GM10248 (cell line): ENCODE measurements around the gene YPEL5.
"Not testable (repeated sequence)": the region's sequence is repeated elsewhere in the genome, so short reads cannot be mapped to it uniquely, and the experiment has no call there.

Experiments used
- CTCF ChIA-PET: fragments of 300-600 bp; sonication (Branson Sonifier 250); formaldehyde crosslinking; extraction: SDS; loops from one replicate; lab custom pipeline; 2021; ENCODE audit warnings: antibody characterized with exemption; lab: Yijun Ruan, JAX
- POLR2A ChIA-PET: fragments of 350-650 bp; sonication (Branson Sonifier 250); formaldehyde crosslinking; extraction: SDS; loops from one replicate; lab custom pipeline; 2020; ENCODE audit warnings: antibody characterized with exemption; lab: Yijun Ruan, JAX
- DNase-seq: peaks from one replicate; pipeline ENCODE4 v3.0.0; 2012; ENCODE audit errors: extremely low spot score
- TF ChIP-seq, protein P1 (sequence below): IDR thresholded peaks from 2 replicates; pipeline ENCODE4 v1.5.1; 2012; ENCODE audit warnings: mild to moderate bottlenecking, low read depth; ENCODE audit errors: extremely low read depth, missing control alignments, control extremely low read depth

Gene YPEL5

DNA sequence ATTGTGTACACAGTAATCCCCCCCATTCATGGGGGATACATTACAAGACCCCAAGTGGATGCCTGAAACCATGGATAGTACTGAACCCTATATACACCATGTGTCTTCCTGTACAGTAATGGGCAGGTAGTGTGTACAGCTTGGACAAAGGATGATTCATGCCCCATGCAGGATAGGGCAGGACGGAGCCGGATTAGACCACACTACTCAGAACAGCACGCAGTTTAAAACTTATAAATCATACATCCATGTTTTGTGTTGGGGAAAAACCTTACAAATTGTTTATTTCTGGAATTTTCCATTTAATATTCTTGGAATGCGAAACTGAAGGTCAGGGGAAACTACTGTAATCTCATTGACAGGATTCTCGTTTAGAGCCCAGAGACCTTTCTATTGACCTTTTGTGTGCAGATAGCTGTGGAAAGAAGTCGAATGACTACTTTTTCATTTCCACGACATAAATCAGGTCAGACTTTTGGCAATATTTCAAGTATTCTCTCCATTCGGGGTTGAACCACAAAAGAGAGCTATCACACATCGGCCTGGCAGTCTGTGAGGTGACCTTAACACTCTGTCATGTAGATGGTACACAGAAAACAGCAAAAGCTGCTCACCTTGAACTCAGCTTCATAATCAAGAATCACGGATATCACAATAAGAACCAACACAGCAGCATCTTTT, 9.9 kb upstream of the YPEL5 start:
- POLR2A ChIA-PET: no interaction called here
- no peak for DNase-seq
- TF ChIP-seq, protein P1, sequence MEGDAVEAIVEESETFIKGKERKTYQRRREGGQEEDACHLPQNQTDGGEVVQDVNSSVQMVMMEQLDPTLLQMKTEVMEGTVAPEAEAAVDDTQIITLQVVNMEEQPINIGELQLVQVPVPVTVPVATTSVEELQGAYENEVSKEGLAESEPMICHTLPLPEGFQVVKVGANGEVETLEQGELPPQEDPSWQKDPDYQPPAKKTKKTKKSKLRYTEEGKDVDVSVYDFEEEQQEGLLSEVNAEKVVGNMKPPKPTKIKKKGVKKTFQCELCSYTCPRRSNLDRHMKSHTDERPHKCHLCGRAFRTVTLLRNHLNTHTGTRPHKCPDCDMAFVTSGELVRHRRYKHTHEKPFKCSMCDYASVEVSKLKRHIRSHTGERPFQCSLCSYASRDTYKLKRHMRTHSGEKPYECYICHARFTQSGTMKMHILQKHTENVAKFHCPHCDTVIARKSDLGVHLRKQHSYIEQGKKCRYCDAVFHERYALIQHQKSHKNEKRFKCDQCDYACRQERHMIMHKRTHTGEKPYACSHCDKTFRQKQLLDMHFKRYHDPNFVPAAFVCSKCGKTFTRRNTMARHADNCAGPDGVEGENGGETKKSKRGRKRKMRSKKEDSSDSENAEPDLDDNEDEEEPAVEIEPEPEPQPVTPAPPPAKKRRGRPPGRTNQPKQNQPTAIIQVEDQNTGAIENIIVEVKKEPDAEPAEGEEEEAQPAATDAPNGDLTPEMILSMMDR: no peak
- CTCF ChIA-PET: interaction anchor here (2.3 to 7.6 kb wide), 3 partner anchors 11 to 575 kb away, joined by 9 to 47 read pairs (median 16); partner anchors contain the start of gene YPEL5

DNA sequence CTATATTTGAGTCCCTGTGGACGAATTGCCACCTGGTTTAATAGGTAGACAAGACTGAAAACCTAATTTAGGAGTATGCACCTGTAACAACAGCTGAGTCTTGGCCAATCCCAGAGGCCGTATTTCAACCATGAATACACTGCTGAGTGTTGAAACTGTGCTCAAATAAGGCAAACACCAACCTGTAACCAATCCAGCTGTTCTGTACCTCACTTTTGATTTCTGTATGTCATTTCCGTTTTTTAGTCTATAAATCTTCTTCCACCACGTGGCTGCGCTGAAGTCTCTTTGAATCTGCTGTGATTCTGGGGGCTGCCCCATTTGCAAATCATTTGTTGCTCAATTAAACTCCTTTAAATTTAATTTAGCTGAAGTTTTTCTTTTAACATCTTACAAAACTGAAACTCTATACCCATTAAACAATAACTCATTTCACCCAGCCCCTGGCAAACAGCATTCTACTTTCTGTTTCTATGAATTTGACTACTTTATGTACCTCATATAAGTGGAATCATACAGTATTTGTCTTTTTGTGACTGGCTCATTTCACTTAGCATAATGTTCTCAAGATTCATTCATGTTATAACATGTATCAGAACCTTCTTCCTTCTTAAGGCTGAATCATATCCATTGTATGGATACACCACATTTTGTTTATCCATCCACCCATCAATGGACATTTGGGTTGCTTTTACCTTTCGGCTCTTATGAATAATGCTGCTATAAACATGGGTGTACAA, 7.5 kb upstream of the YPEL5 start:
- POLR2A ChIA-PET: no interaction called here
- TF ChIP-seq, protein P1: no peak
- CTCF ChIA-PET: interaction anchor here (2.3 to 7.6 kb wide), 4 partner anchors 9 to 572 kb away, joined by 6 to 47 read pairs (median 12); partner anchors contain the start of gene YPEL5
- no peak for DNase-seq

DNA sequence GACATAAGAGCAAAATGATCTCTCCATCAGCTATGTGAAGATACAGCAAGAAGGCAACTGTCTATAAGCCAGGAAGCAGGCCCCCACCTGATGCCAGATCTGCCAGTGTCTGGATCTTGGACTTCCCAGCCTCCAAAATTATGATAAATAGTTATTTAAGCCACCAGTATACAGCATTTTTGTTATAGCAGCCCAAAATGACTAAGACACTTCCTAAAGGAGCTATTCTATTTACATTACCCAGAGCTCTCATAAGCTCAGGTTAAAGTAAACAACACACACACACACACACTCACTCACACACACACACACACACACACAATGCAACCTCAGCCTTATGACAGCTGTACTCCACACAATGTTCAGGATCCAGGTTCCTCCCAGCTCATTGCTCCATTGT, 5.7 kb upstream of the YPEL5 start:
- TF ChIP-seq, protein P1: no peak
- CTCF ChIA-PET: interaction anchor here (1.2 kb wide), 1 partner anchor 570 kb away, joined by 4 read pairs; no protein-coding TSS in a partner anchor
- POLR2A ChIA-PET: no interaction called here
- DNase-seq: no peak

DNA sequence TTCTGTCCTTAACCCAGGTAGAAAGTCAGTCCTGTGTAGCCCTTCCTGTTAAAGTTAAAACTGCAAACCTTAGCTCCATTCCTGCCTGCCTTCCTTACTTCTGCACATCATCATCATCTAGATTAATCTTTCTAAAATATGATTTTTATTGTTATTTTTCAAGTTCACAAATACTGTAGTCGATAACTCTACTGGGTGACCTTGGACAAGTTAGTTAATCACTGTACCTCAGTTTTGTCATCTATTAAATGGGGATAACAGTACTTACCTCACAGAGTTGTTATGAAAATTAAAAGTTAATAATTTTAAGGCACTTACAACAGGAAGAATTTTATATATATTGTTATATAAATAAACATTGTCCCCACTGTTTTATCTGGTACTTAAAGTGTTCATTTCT, 2.5 kb upstream of the YPEL5 start:
- CTCF ChIA-PET: interaction anchor here (2.7 kb wide), 1 partner anchor 567 kb away, joined by 7 read pairs; no protein-coding TSS in a partner anchor
- DNase-seq: no peak
- TF ChIP-seq, protein P1: no peak
- POLR2A ChIA-PET: no interaction called here

DNA sequence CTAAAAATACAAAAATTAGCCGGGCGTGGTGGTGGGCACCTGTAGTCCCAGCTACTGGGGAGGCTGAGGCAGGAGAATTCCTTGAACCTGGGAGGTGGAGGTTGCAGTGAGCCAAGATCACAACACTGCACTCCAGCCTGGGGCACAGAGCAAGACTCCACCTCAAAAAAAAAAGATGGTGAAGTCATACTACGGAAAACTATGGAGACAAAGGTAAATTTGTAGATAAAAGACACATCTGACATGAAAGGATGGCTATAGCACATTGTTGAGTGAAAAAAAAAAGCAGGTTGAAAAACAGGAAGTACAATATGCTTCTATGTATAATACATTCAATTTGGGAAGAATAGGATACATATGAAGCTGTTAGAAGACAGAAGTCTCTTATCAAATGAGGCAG, 1.9 kb upstream of the YPEL5 start:
- POLR2A ChIA-PET: not testable (repeated sequence)

DNA sequence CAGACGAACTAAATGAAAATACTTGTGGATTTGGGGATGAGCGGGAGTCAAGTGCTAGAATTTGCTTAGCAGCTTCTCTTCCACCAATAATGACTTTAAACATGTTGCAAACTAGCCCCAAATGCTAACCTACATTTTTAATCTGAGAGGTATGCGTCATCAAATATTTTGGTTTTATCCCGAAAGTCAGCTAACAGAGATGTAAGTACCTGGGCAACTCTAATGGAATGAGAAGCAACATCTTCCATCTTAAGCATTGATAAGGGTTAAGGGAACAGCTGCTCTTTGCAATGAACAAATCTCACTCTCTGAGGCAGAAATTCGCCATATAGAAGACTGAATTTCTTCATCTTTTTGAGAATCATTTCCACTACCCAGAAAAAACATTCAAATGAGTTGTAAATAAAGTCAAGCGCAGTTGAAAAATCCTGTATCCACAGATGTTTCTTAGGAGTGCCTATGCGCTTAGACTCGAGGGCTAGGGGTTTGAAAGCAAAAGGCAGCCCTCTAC, 926 bp upstream of the YPEL5 start:
- DNase-seq: no peak
- TF ChIP-seq, protein P1: no peak
- ChIA-PET CTCF (interaction anchor here (0.7 to 8.1 kb wide), 5 partner anchors 10 to 1188 kb away, joined by 3 to 97 read pairs (median 47); no protein-coding TSS in a partner anchor), POLR2A (interaction anchor here (0.6 to 1.3 kb wide), 3 partner anchors 10 to 167 kb away, joined by 3 to 9 read pairs (median 3); partner anchors contain the start of gene LBH)

More for the DNA sequence above, 1.9 kb upstream of the YPEL5 start:
- DNase-seq: not testable (repeated sequence)
- CTCF ChIA-PET: interaction anchor here (0.6 to 7.8 kb wide), 3 partner anchors 9 to 1155 kb away, joined by 3 to 90 read pairs (median 47); no protein-coding TSS in a partner anchor
